ENCODE results near the gene GGT5. TPM values are rescaled to one million over a fixed set of nuclear protein-coding genes. Genes with fewer than 3 reads are reported as not detected.
"Not testable (repeated sequence)": the region's sequence is repeated elsewhere in the genome, so short reads cannot be mapped to it uniquely, and the experiment has no call there.

The GGT5 gene
- total and polyA plus RNA-seq, 8 donors, result 2.3 to 18.3 (median 12.0) TPM

DNA sequence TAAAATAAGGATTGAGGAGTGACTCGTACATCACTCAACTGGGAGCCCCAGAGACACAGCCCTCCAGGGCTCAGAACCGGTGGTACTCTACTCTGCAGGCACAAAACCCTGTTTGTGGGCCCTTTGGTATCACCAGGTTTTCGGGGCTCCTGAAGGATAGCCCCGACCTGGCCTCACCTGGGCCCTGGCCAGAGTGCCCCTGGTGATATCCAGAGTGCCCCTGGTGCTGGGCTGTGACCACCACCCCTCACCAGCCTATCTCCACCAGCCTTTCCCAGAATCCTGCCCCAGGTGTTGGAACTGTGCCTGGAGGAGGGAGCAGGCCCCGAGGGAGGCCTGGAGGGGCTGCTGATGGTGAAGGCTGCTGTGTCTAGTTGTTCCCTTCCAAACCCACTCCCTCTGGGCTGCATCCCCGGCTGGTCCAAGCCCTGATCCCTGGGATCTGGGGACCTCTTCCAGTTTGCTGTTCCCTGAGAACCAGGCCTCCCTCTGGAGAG lies 2.2 kb upstream of the GGT5 start:
- Histone ChIP-seq H3K9me3 (no peaks in the 10 kb centered on the region), H3K4me3 (no peak overlapping the region), H3K27me3 (no peaks in the 10 kb centered on the region), H3K4me1 (peaks cover 0 to 4% (median 0%) of the 10 kb centered on the region in 3 donors), H3K27ac (peak overlapping the region in 1 of 4 donors; percentile 35), H3K36me3 (no peaks in the 10 kb centered on the region)
- peak in 1 of 6 donors; percentile 42 for DNase-seq
- FAIRE-seq, result no peak
- TF ChIP-seq, protein P1, sequence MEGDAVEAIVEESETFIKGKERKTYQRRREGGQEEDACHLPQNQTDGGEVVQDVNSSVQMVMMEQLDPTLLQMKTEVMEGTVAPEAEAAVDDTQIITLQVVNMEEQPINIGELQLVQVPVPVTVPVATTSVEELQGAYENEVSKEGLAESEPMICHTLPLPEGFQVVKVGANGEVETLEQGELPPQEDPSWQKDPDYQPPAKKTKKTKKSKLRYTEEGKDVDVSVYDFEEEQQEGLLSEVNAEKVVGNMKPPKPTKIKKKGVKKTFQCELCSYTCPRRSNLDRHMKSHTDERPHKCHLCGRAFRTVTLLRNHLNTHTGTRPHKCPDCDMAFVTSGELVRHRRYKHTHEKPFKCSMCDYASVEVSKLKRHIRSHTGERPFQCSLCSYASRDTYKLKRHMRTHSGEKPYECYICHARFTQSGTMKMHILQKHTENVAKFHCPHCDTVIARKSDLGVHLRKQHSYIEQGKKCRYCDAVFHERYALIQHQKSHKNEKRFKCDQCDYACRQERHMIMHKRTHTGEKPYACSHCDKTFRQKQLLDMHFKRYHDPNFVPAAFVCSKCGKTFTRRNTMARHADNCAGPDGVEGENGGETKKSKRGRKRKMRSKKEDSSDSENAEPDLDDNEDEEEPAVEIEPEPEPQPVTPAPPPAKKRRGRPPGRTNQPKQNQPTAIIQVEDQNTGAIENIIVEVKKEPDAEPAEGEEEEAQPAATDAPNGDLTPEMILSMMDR (IDR thresholded peaks at IDR 0.05), result no peak
- intact Hi-C loops (cut with DNase I), result loop anchor here in 1 of 3 donors (5.0 kb wide), 1 partner anchor 55 kb away; no protein-coding TSS in a partner anchor
- 63 to 77% methylated on average over 5 to 6 of the region's 6 CpGs for WGBS, 2 donors
- peak in 2 of 4 donors; percentile 7 to 10 for ATAC-seq

- not testable (repeated sequence) for FAIRE-seq, H3K27me3 ChIP-seq, H3K36me3 ChIP-seq, H3K9me3 ChIP-seq, H3K4me1 ChIP-seq, H3K4me3 ChIP-seq
- 71 to 72% methylated on average over 17 to 18 of the region's 18 CpGs for WGBS, 2 donors
- DNase-seq, result peak in 2 of 6 donors; percentile 24 to 43
- intact Hi-C loops (cut with DNase I), result loop anchor here in 1 of 3 donors (5.0 kb wide), 1 partner anchor 54 kb away; no protein-coding TSS in a partner anchor
- peak in 3 of 4 donors; percentile 29 to 37 (median 37) for ATAC-seq
- H3K27ac ChIP-seq, result peak overlapping the region in 1 of 4 donors; percentile 27
Measured at GRCh38 chr22:24245584-24246561, 991 bp upstream of the GGT5 start.

- no peaks in the 10 kb centered on the region for H3K27me3 ChIP-seq
- DNase-seq (peak in 1 of 6 donors; percentile 31), FAIRE-seq (no peak), ATAC-seq (peak in 2 of 4 donors; percentile 13 to 19)
- H3K9me3 ChIP-seq, result no peaks in the 10 kb centered on the region
- intact Hi-C loops (cut with DNase I), result no loop called here
- no peak overlapping the region for H3K27ac ChIP-seq
- peak overlapping the region in 1 of 4 donors; percentile 17 for H3K4me3 ChIP-seq
- 72 to 85% methylated on average over 19 of the region's 19 CpGs for WGBS, 2 donors
- H3K36me3 ChIP-seq, result no peaks in the 10 kb centered on the region
- peaks cover 0 to 4% (median 0%) of the 10 kb centered on the region in 3 donors for H3K4me1 ChIP-seq
- TF ChIP-seq, protein P1 (IDR thresholded peaks at IDR 0.05), result no peak
Measured at GRCh38 chr22:24244144-24244787, 616 bp downstream of the GGT5 start.

GRCh38 chr22:24243417-24243816 lies 1.5 kb downstream of the GGT5 start:
- H3K4me1 ChIP-seq; H3K36me3 ChIP-seq; ATAC-seq; FAIRE-seq; H3K4me3 ChIP-seq; H3K27me3 ChIP-seq; intact Hi-C loops (cut with DNase I); H3K27ac ChIP-seq; H3K9me3 ChIP-seq: not testable (repeated sequence)
- DNase-seq, result peak in 3 of 6 donors; percentile 37 to 52 (median 50)
- WGBS, 2 donors, result 75 to 81% methylated on average over 3 of the region's 3 CpGs

DNA sequence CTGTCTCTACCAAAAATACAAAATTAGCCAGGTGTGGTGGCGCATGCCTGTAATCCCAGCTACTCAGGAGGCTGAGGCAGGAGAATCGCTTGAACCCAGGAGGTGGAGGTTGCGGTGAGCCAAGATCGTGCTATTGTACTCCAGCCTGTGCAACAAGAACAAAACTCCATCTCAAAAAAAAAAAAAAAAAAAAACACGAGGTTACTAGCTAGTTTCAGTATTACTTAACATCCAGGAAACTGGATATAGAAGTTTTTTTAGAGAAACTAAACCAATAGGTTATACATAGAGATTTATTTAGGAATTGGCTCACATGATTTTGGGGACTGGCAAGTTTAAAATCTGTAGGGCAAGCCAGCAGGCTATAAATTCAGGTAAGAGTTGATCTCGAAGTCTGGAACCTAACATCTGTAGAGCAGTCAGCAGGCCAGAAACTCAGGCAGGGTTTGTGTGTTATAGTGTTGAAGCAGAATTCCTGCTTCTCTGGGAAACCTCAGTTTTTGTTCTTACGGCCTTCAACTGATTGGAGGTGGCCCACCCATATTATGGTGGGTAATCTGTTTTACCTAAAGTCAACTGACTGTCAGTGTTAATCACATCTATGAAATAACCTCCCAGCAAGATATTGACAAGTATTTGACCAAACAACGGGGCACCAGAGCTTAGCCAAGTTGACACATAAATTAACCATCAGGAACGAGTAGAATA lies 3.7 kb downstream of the GGT5 start:
- 77 to 85% methylated on average over 9 of the region's 9 CpGs for WGBS, 2 donors
- H3K27me3 ChIP-seq; DNase-seq; H3K9me3 ChIP-seq; H3K4me3 ChIP-seq; FAIRE-seq; H3K4me1 ChIP-seq; ATAC-seq; H3K36me3 ChIP-seq; intact Hi-C loops (cut with DNase I); H3K27ac ChIP-seq: not testable (repeated sequence)

DNA sequence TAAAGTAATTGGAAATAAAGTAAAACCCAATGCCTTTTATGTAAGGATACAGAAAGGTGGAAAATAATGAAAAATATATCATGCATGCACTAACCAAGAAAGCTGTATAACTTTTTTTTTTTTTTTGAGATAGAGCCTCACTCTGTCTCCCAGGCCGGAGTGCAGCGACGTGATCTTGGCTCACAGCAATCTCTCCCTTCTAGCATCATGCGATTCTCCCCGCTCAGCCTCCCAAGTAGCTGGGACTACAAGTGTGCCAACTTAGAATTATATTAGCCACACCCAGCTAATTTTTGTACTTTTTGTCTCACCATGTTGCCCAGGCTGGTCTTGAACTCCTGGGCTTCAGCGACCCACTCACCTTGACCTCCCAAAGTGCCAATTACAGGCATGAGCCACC lies 4.5 kb downstream of the GGT5 start:
- Histone ChIP-seq H3K27me3 (no peaks in the 10 kb centered on the region), H3K9me3 (no peaks in the 10 kb centered on the region), H3K4me1 (no peaks in the 10 kb centered on the region), H3K4me3 (no peak overlapping the region), H3K36me3 (no peaks in the 10 kb centered on the region), H3K27ac (no peak overlapping the region)
- TF ChIP-seq, protein P1 (IDR thresholded peaks at IDR 0.05), result no peak
- FAIRE-seq, result no peak
- no peak for ATAC-seq
- intact Hi-C loops (cut with DNase I), result no loop called here
- 90 to 91% methylated on average over 6 of the region's 6 CpGs for WGBS, 2 donors
- no peak for DNase-seq

GRCh38 chr22:24238101-24238694 lies 6.7 kb downstream of the GGT5 start:
- WGBS, 2 donors, result 89 to 90% methylated on average over 13 of the region's 13 CpGs
- ATAC-seq; H3K27me3 ChIP-seq; H3K4me3 ChIP-seq; FAIRE-seq; intact Hi-C loops (cut with DNase I); H3K4me1 ChIP-seq; DNase-seq; H3K9me3 ChIP-seq; H3K27ac ChIP-seq; H3K36me3 ChIP-seq: not testable (repeated sequence)

All from pancreas (tissue), 10 donors.